A549 (cell line): ENCODE data around the gene NOS1. TPM values are rescaled to one million over a fixed set of nuclear protein-coding genes. Genes with fewer than 3 reads are reported as not detected.

Source experiments
- ATAC-seq, 2 experiments: fragments of 200-7000 bp in 1 of 2; fragments of >200 bp in 1 of 2; cut with Nextera tagmentation in 1 of 2; cut with Tn5 transposase in 1 of 2; 3 replicates each; pipeline versions ENCODE4 v1.8.0 to v1.9.1; 2018 to 2020; ENCODE audit warnings: mild to moderate bottlenecking in 1 of 2, moderate library complexity in 1 of 2
- CTCF ChIA-PET: fragments of 300-600 bp; sonication (Branson Sonifier 250); formaldehyde crosslinking; extraction: SDS; loops from one replicate; lab custom pipeline; 2021; ENCODE audit warnings: antibody characterized with exemption, inconsistent platforms; lab: Yijun Ruan, JAX
- POLR2A ChIA-PET: fragments of 350-600 bp; formaldehyde crosslinking; extraction: SDS; loops from one replicate; lab custom pipeline; 2021; ENCODE audit warnings: antibody characterized with exemption, inconsistent platforms; lab: Yijun Ruan, JAX
- DNase-seq, 2 experiments: peaks; one replicate each; pipeline versions ENCODE4 v3.0.0 to v3.0.0-alpha.2; 2011 to 2016; ENCODE audit warnings: low read depth in 1 of 2, low spot score in 1 of 2
- FAIRE-seq: peaks from 2 replicates; lab custom pipeline; 2011; peaks lifted over from hg19 to GRCh38; lab: Jason Lieb, UNC
- H3K27ac ChIP-seq, 2 experiments: fragments of >200 bp; sonication (Bioruptor Twin); formaldehyde crosslinking; 3 replicates each; pipeline ENCODE4 v1.5.1; 2016 to 2017
- H3K4me1 ChIP-seq: fragments of >200 bp; sonication (Bioruptor Twin); formaldehyde crosslinking; 3 replicates; pipeline ENCODE4 v1.6.1; 2016
- H3K4me2 ChIP-seq: fragments of >200 bp; sonication (Bioruptor Twin); formaldehyde crosslinking; 3 replicates; pipeline ENCODE4 v1.6.1; 2016
- H3K4me3 ChIP-seq: fragments of >200 bp; sonication (Bioruptor Twin); formaldehyde crosslinking; 3 replicates; pipeline ENCODE4 v1.5.1; 2016
- H3K9me3 ChIP-seq: fragments of >200 bp; sonication (Bioruptor Twin); formaldehyde crosslinking; 3 replicates; pipeline ENCODE4 v1.6.1; 2016
- BHLHE40 ChIP-seq: IDR thresholded peaks from 2 replicates; pipeline ENCODE4 v1.6.1; 2012; ENCODE audit warnings: low read depth, low read length, inconsistent platforms
- CBX2 ChIP-seq: fragments of 200-600 bp; sonication (generic); IDR thresholded peaks from 2 replicates; pipeline ENCODE4 v1.6.1; 2016; ENCODE audit warnings: low read depth, mild to moderate bottlenecking, borderline replicate concordance
- CHD2 ChIP-seq: fragments of 150-350 bp; IDR thresholded peaks from 2 replicates; pipeline ENCODE4 v1.6.1; 2014; ENCODE audit warnings: low read length; ENCODE audit not compliant: partially characterized antibody
- EHF ChIP-seq: fragments of 250-450 bp; sonication (Bioruptor Pico); IDR thresholded peaks from 2 replicates; pipeline ENCODE4 v1.5.0; 2020; ENCODE audit warnings: mild to moderate bottlenecking
- FOXS1 ChIP-seq: fragments of 250-450 bp; sonication (Bioruptor Pico); IDR thresholded peaks from 2 replicates; pipeline ENCODE4 v1.5.0; 2020; ENCODE audit warnings: mild to moderate bottlenecking, moderate library complexity
- HDAC2 ChIP-seq: fragments of 200-600 bp; sonication (generic); IDR thresholded peaks from 2 replicates; pipeline ENCODE4 v1.6.1; 2016
- HOXA7 ChIP-seq: fragments of 250-450 bp; sonication (Bioruptor Pico); IDR thresholded peaks from 2 replicates; pipeline ENCODE4 v1.5.0; 2020; ENCODE audit warnings: mild to moderate bottlenecking, moderate library complexity
- HOXB13 ChIP-seq: fragments of 250-450 bp; sonication (Bioruptor Pico); IDR thresholded peaks from 2 replicates; pipeline ENCODE4 v1.5.0; 2020; ENCODE audit warnings: low read depth, mild to moderate bottlenecking, moderate library complexity
- JUN ChIP-seq, 2 experiments: fragments of >200 bp; sonication (Bioruptor Twin); formaldehyde crosslinking; IDR thresholded peaks; 2 replicates in 1 of 2; 3 replicates in 1 of 2; pipeline ENCODE4 v1.6.1; 2016 to 2017
- KDM5A ChIP-seq: fragments of 200-600 bp; sonication (generic); IDR thresholded peaks from 2 replicates; pipeline ENCODE4 v1.6.1; 2016; ENCODE audit warnings: antibody characterized with exemption, mild to moderate bottlenecking
- MAZ ChIP-seq: fragments of 150-350 bp; IDR thresholded peaks from 2 replicates; pipeline ENCODE4 v1.6.1; 2014; ENCODE audit warnings: antibody characterized with exemption, low read depth, low read length, borderline replicate concordance
- NFE2L2 ChIP-seq: fragments of 150-350 bp; conservative IDR thresholded peaks from 2 replicates; pipeline ENCODE4 v1.6.1; 2014; ENCODE audit warnings: low read length
- PHF8 ChIP-seq: fragments of 200-600 bp; sonication (generic); IDR thresholded peaks from 2 replicates; pipeline ENCODE4 v1.6.1; 2016; ENCODE audit warnings: low read depth, mild to moderate bottlenecking, antibody characterized with exemption, moderate library complexity, borderline replicate concordance
- RARB ChIP-seq: fragments of 250-450 bp; sonication (Bioruptor Pico); IDR thresholded peaks from 2 replicates; pipeline ENCODE4 v1.8.0; 2021; ENCODE audit warnings: mild to moderate bottlenecking, moderate library complexity
- RFX5 ChIP-seq: fragments of 450-650 bp; IDR thresholded peaks from 2 replicates; pipeline ENCODE4 v1.7.1; 2014; ENCODE audit warnings: antibody characterized with exemption, mild to moderate bottlenecking, moderate library complexity
- RNF2 ChIP-seq: fragments of 200-600 bp; sonication (generic); IDR thresholded peaks from 2 replicates; pipeline ENCODE4 v1.6.1; 2016; ENCODE audit warnings: low read depth, mild to moderate bottlenecking, antibody characterized with exemption, moderate library complexity, borderline replicate concordance
- SMC3 ChIP-seq: fragments of >200 bp; sonication (Bioruptor Twin); formaldehyde crosslinking; IDR thresholded peaks from 3 replicates; pipeline ENCODE4 v1.6.1; 2018; ENCODE audit warnings: inconsistent platforms
- TFCP2L1 ChIP-seq: fragments of 250-450 bp; sonication (Bioruptor Pico); IDR thresholded peaks from 2 replicates; pipeline ENCODE4 v1.5.0; 2021; ENCODE audit warnings: mild to moderate bottlenecking
- ZFP36 ChIP-seq: fragments of 450-650 bp; IDR thresholded peaks from 2 replicates; pipeline ENCODE4 v1.6.1; 2014; ENCODE audit warnings: borderline replicate concordance; ENCODE audit not compliant: partially characterized antibody
- ZSCAN20 ChIP-seq: fragments of 250-450 bp; sonication (Bioruptor Pico); IDR thresholded peaks from 2 replicates; pipeline ENCODE4 v1.8.0; 2022; ENCODE audit warnings: mild to moderate bottlenecking, moderate library complexity
- WGBS: methylation state at CpG from one replicate; pipeline ENCODE4 v1.1.6; 2017; ENCODE audit errors: missing lambda C conversion rate; 5-methylcytosine and 5-hydroxymethylcytosine counted together
- polyA plus RNA-seq, 4 experiments: library from polyadenylated mRNA; depleted of rRNA in 3 of 4; stranded (reverse); fragments of >200 nt; fragmentation: RNase III in 1 of 4; extraction: RNeasy Plus Mini Kit Qiagen cat#74134 plus additional on column Dnase treatment in 1 of 4; gene quantifications; 2 replicates in 3 of 4; 3 replicates in 1 of 4; pipeline ENCODE4 v1.2.3, GENCODE V29; 2011 to 2017
- TF ChIP-seq, protein P1 (sequence below): fragments of >200 bp; sonication (Bioruptor Twin); formaldehyde crosslinking; IDR thresholded peaks from 2 replicates; pipeline ENCODE4 v1.6.1; 2016
- TF ChIP-seq, protein P2 (sequence below): IDR thresholded peaks from 2 replicates; pipeline ENCODE4 v1.6.1; 2012
- TF ChIP-seq, protein P3 (sequence below): fragments of 200-600 bp; sonication (generic); IDR thresholded peaks from 2 replicates; pipeline ENCODE4 v1.6.1; 2016; ENCODE audit warnings: antibody characterized with exemption, mild to moderate bottlenecking, moderate library complexity

The NOS1 gene
- polyA plus RNA-seq, 2 of the 4 experiments (the other 2 are of a cell fraction) = 0.10 to 0.39 TPM

DNA sequence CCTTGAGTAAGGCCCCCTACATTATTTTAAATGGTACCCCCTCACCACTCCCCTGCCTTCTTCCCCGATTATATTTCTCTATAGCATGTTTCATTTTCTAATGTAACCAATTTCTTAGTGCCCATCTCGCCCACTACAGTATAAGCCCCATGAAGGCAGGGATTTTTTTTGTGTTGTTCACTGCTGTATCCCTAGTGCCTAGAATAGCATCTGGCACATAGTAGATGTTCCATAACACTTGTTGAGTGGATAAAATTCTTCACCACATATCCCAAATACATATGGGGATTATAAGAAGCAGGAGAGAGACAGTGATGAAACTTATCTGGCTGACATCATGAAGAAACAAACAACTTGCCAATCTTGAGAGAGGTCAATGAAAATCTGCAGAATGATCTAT, 182.7 kb downstream of the NOS1 start:
- ATAC-seq (no peak), DNase-seq (no peak), FAIRE-seq (no peak)
- TF ChIP-seq ZSCAN20 (CRISPR knock-in tag) = no peak
- no peak for TF ChIP-seq MAZ
- TF ChIP-seq, protein P1, sequence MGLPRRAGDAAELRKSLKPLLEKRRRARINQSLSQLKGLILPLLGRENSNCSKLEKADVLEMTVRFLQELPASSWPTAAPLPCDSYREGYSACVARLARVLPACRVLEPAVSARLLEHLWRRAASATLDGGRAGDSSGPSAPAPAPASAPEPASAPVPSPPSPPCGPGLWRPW = no peak
- no peak for TF ChIP-seq RARB
- no peak for TF ChIP-seq HDAC2
- TF ChIP-seq, protein P2, sequence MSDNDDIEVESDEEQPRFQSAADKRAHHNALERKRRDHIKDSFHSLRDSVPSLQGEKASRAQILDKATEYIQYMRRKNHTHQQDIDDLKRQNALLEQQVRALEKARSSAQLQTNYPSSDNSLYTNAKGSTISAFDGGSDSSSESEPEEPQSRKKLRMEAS = no peak
- WGBS = 86% methylated on average over 2 of the region's 2 CpGs
- CTCF ChIA-PET = interaction anchor here (0.6 kb wide), 1 partner anchor 784 kb away, joined by 3 read pairs; no protein-coding TSS in a partner anchor
- H3K4me3 ChIP-seq = no peak overlapping the region
- 0 out of 3 replicates have a peak, but pooled peaks cover 6% of the 10 kb centered on the region for H3K4me1 ChIP-seq
- no peak overlapping the region for H3K27ac ChIP-seq
- no peak overlapping the region for H3K4me2 ChIP-seq
- H3K9me3 ChIP-seq = peaks cover 14% of the 10 kb centered on the region
- POLR2A ChIA-PET = no interaction called here

DNA sequence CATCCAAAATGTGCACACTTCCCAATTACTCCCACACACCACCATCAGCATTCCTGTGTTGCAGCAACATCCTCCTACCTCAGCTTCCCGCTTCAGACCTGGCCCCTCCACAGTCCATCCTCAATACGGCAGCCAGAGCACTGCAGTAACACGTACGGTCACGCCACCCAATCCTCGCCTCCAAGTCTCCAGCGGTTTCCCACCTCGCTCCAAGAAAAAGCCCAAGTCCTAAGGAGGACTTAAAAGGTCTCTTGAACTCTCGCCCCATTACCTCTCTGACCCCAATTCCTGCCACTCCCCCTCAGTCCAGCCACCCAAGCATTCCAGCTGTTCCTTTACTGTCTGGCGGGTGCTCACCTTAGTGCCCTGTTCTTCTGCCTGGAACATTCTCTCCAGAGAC, 183.1 kb downstream of the NOS1 start:
- FAIRE-seq (no peak), DNase-seq (no peak), ATAC-seq (no peak; a peak in 1 of 6 replicates)
- H3K4me3 ChIP-seq = no peak overlapping the region
- POLR2A ChIA-PET = no interaction called here
- 83% methylated on average over 10 of the region's 10 CpGs for WGBS
- CTCF ChIA-PET = interaction anchor here (0.6 to 1.5 kb wide), 2 partner anchors 11 to 785 kb away, joined by 3 read pairs; no protein-coding TSS in a partner anchor
- no peak overlapping the region for H3K4me2 ChIP-seq
- peaks cover 14% of the 10 kb centered on the region for H3K9me3 ChIP-seq
- H3K27ac ChIP-seq = no peak overlapping the region
- H3K4me1 ChIP-seq = 0 out of 3 replicates have a peak, but pooled peaks cover 6% of the 10 kb centered on the region
- TF ChIP-seq ZFP36 = no peak
- TF ChIP-seq RFX5 = no peak
- no peak for TF ChIP-seq KDM5A
- TF ChIP-seq BHLHE40 = no peak
- TF ChIP-seq CBX2 = no peak
- TF ChIP-seq, protein P1 = no peak
- no peak for TF ChIP-seq NFE2L2
- no peak for TF ChIP-seq FOXS1 (CRISPR knock-in tag)
- no peak for TF ChIP-seq HOXA7 (CRISPR knock-in tag)
- no peak for TF ChIP-seq PHF8
- no peak for TF ChIP-seq TFCP2L1
- TF ChIP-seq SMC3 = no peak
- TF ChIP-seq HOXB13 (CRISPR knock-in tag) = no peak
- TF ChIP-seq, protein P3, sequence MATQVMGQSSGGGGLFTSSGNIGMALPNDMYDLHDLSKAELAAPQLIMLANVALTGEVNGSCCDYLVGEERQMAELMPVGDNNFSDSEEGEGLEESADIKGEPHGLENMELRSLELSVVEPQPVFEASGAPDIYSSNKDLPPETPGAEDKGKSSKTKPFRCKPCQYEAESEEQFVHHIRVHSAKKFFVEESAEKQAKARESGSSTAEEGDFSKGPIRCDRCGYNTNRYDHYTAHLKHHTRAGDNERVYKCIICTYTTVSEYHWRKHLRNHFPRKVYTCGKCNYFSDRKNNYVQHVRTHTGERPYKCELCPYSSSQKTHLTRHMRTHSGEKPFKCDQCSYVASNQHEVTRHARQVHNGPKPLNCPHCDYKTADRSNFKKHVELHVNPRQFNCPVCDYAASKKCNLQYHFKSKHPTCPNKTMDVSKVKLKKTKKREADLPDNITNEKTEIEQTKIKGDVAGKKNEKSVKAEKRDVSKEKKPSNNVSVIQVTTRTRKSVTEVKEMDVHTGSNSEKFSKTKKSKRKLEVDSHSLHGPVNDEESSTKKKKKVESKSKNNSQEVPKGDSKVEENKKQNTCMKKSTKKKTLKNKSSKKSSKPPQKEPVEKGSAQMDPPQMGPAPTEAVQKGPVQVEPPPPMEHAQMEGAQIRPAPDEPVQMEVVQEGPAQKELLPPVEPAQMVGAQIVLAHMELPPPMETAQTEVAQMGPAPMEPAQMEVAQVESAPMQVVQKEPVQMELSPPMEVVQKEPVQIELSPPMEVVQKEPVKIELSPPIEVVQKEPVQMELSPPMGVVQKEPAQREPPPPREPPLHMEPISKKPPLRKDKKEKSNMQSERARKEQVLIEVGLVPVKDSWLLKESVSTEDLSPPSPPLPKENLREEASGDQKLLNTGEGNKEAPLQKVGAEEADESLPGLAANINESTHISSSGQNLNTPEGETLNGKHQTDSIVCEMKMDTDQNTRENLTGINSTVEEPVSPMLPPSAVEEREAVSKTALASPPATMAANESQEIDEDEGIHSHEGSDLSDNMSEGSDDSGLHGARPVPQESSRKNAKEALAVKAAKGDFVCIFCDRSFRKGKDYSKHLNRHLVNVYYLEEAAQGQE = no peak

DNA sequence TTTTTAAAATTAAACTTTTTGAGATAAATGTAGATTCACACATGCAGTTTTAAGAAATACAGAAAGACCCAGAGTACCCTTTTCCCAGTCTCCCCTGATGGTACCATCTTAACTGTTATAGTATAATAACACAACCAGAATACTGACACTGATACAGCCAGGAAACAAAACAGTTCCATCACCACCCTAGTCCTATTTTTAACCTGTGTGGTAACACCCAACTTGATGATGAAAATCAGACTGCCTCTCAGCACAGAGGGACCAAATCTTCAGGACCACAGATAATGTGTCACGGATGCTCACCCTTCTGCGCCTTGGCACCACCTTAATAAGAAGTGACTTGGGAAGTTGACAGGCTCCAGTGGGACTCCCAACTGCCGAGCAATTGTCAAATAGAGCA, 189.3 kb downstream of the NOS1 start:
- TF ChIP-seq CHD2 (no peak), EHF (CRISPR knock-in tag) (no peak), RNF2 (no peak), JUN (IDR thresholded peaks at IDR 0.05) (no peak)
- TF ChIP-seq, all 56 proteins: peak for 0
- no peak overlapping the region for H3K4me2 ChIP-seq
- ATAC-seq (no peak), DNase-seq (no peak), FAIRE-seq (no peak)
- WGBS = 95% methylated on average over 3 of the region's 3 CpGs
- H3K27ac ChIP-seq = no peak overlapping the region
- CTCF ChIA-PET = interaction anchor here (0.9 to 1.0 kb wide), 2 partner anchors 17 to 41 kb away, joined by 3 read pairs; no protein-coding TSS in a partner anchor
- no peak overlapping the region for H3K4me3 ChIP-seq
- no peaks in the 10 kb centered on the region for H3K9me3 ChIP-seq
- H3K4me1 ChIP-seq = peaks cover 12% of the 10 kb centered on the region
- POLR2A ChIA-PET = no interaction called here
